Heart left ventricle (tissue), 13 donors: ENCODE results near the gene LCP1.

Experiments used
- CTCF ChIP-seq, 12 donors: fragments of 200-600 bp; sonication (generic) in 4 of 12; IDR thresholded peaks; one replicate each; pipeline versions ENCODE4 v1.5.0 to v1.8.0; 2018 to 2022; ENCODE audit warnings: antibody characterized with exemption in 12 of 12, mild to moderate bottlenecking in 5 of 12
- POLR2A ChIP-seq, 2 donors: fragments of 450-650 bp; IDR thresholded peaks; one replicate each; pipeline ENCODE4 v1.6.1; 2017; ENCODE audit warnings: antibody characterized with exemption in 2 of 2, mild to moderate bottlenecking in 2 of 2, moderate library complexity in 2 of 2
- donor health status: ischemic (EF 13 %, LVEDD 7.1; RV severe dilation, severe dysfunction).
- donor health status: DM: no; HTN: yes; CAD: no.
- donor health status: DM: no; HTN: no; CAD: no.
- donor health status: ischemic (EF 25% LVEDD 6.9; RV normal size, moderate dysfunction).
- donor health status: ischemic (EF 25% LVEDD 5.7; RV mildly dilated, moderate dysfunction).
- donor health status: ischemic (EF 35%, LVEDD 5.7; RV mildly dilated, moderate dysfunction).
- donor health status: nonischemic (EF 11% LVEDD 7.7; RV severe dilation, severe dysfunction).
- donor health status: DM: yes; HTN: yes; CAD: no.
- donor health status: PGD.
- donor health status: ischemic (EF 29% LVEDD 5.4; RV normal size, mild dysfunction).
- donor health status: nonischemic (EF 23%, LVEDD 6.1; RV moderate dilation, normal function).

GRCh38 chr13:46183018-46183946 is 1.3 kb upstream of the LCP1 start:
- no peak for TF ChIP-seq POLR2A (IDR thresholded peaks at IDR 0.05)
- no peak for TF ChIP-seq CTCF (IDR thresholded peaks at IDR 0.05)
